GM18868 (cell line): ENCODE measurements around the gene PIK3C2B.

ENCODE experiments used
- ATAC-seq: cut with Tn5 transposase; IDR thresholded peaks from one replicate; pipeline ENCODE4 v1.9.1; 2021; ENCODE audit warnings: mild to moderate bottlenecking, moderate library complexity; ENCODE audit not compliant: unreplicated experiment

The PIK3C2B gene

GRCh38 chr1:204445860-204446412, 48.7 kb downstream of the PIK3C2B start:
- ATAC-seq: no peak
